Uterus (tissue), 4 donors: ENCODE data around the gene KHK. TPM values are rescaled to one million over a fixed set of nuclear protein-coding genes. Genes with fewer than 3 reads are reported as not detected.

ENCODE experiments used
- DNase-seq, 2 donors: peaks; one replicate each; pipeline ENCODE4 v3.0.0-alpha.2; 2019 to 2020
- H3K27ac ChIP-seq, 2 donors: fragments of 200-600 bp; sonication (generic); 1 replicate in 1 of 2; 2 replicates in 1 of 2; pipeline ENCODE4 v1.5.1; 2016 to 2018
- H3K27me3 ChIP-seq, 2 donors: fragments of 200-600 bp; sonication (generic); one replicate each; pipeline ENCODE4 v1.5.1; 2018 to 2019; ENCODE audit warnings: control low read depth in 1 of 2
- H3K36me3 ChIP-seq, 2 donors: fragments of 200-600 bp; sonication (generic); one replicate each; pipeline ENCODE4 v1.5.1; 2019; ENCODE audit warnings: control low read depth in 1 of 2
- H3K4me1 ChIP-seq, 2 donors: fragments of 200-600 bp; sonication (generic); one replicate each; pipeline ENCODE4 v1.5.1; 2018 to 2019; ENCODE audit warnings: control low read depth in 1 of 2
- H3K4me3 ChIP-seq, 2 donors: fragments of 200-600 bp; sonication (generic); 1 replicate in 1 of 2; 2 replicates in 1 of 2; pipeline ENCODE4 v1.5.1; 2018 to 2019; ENCODE audit warnings: mild to moderate bottlenecking in 1 of 2
- H3K9me3 ChIP-seq, 2 donors: fragments of 200-600 bp; sonication (generic); one replicate each; pipeline ENCODE4 v1.5.1; 2019; ENCODE audit warnings: control low read depth in 1 of 2
- CTCF ChIP-seq, 4 experiments: fragments of 200-600 bp in 2 of 4; fragments of 450-650 bp in 2 of 4; sonication (generic) in 2 of 4; IDR thresholded peaks; one replicate each; pipeline ENCODE4 v1.5.1; 2016 to 2019; ENCODE audit warnings: antibody characterized with exemption in 4 of 4, mild to moderate bottlenecking in 2 of 4, moderate library complexity in 1 of 4
- POLR2A ChIP-seq, 2 donors: fragments of 450-650 bp; IDR thresholded peaks; one replicate each; pipeline ENCODE4 v1.6.1; 2016; ENCODE audit warnings: antibody characterized with exemption in 2 of 2, mild to moderate bottlenecking in 1 of 2, moderate library complexity in 1 of 2
- intact Hi-C: fragments of 100-400 bp; cut with DNase I; formaldehyde crosslinking; loops from one replicate; pipeline ENCODE4 v1.15.1; 2023; ENCODE audit warnings: low total_unique reads
- total RNA-seq, 4 donors: library from RNA; depleted of rRNA in 3 of 4; stranded (reverse); fragments of >200 nt in 3 of 4; gene quantifications; one replicate each; pipeline versions ENCODE4 v1.1.0 to v1.2.4, GENCODE V29; 2014 to 2023
- donor health status: DM: yes; HTN: yes; CAD: no.

Gene KHK
- total RNA-seq, 4 donors from 2014 or later: 1.0 to 21.6 (median 5.4) TPM

- TF ChIP-seq POLR2A (IDR thresholded peaks at IDR 0.05) (no peak), CTCF (IDR thresholded peaks at IDR 0.05) (no peak)
- intact Hi-C loops: no loop called here
- Histone ChIP-seq H3K4me1 (peaks cover 0 to 3% of the 10 kb centered on the region in 2 donors), H3K27me3 (no peaks in the 10 kb centered on the region), H3K9me3 (no peaks in the 10 kb centered on the region), H3K4me3 (no peak overlapping the region), H3K36me3 (no peaks in the 10 kb centered on the region), H3K27ac (no peak overlapping the region)
- DNase-seq: no peak
Measured at GRCh38 chr2:27053776-27054175, 32.8 kb upstream of the KHK start.

GRCh38 chr2:27054721-27055120 is 31.9 kb upstream of the KHK start:
- intact Hi-C loops: no loop called here
- no peak overlapping the region for H3K4me3 ChIP-seq
- no peaks in the 10 kb centered on the region for H3K27me3 ChIP-seq
- no peak for DNase-seq
- H3K27ac ChIP-seq: no peak overlapping the region
- TF ChIP-seq POLR2A (IDR thresholded peaks at IDR 0.05) (no peak), CTCF (IDR thresholded peaks at IDR 0.05) (no peak)
- no peaks in the 10 kb centered on the region for H3K36me3 ChIP-seq
- no peaks in the 10 kb centered on the region for H3K9me3 ChIP-seq
- peaks cover 0 to 3% of the 10 kb centered on the region in 2 donors for H3K4me1 ChIP-seq

- Histone ChIP-seq H3K4me1 (no peaks in the 10 kb centered on the region), H3K27me3 (no peaks in the 10 kb centered on the region), H3K9me3 (no peaks in the 10 kb centered on the region), H3K27ac (no peak overlapping the region), H3K4me3 (no peak overlapping the region), H3K36me3 (no peaks in the 10 kb centered on the region)
- TF ChIP-seq POLR2A (IDR thresholded peaks at IDR 0.05): no peak
- no peak for TF ChIP-seq CTCF (IDR thresholded peaks at IDR 0.05)
- intact Hi-C loops: no loop called here
- DNase-seq: no peak
Measured at GRCh38 chr2:27057184-27057583, 29.4 kb upstream of the KHK start.

GRCh38 chr2:27058210-27058609 is 28.4 kb upstream of the KHK start:
- H3K27ac ChIP-seq: no peak overlapping the region
- DNase-seq: no peak
- H3K36me3 ChIP-seq: no peaks in the 10 kb centered on the region
- no peak overlapping the region for H3K4me3 ChIP-seq
- TF ChIP-seq CTCF (IDR thresholded peaks at IDR 0.05): no peak
- no peak for TF ChIP-seq POLR2A (IDR thresholded peaks at IDR 0.05)
- no peaks in the 10 kb centered on the region for H3K9me3 ChIP-seq
- no peaks in the 10 kb centered on the region for H3K4me1 ChIP-seq
- intact Hi-C loops: no loop called here
- H3K27me3 ChIP-seq: no peaks in the 10 kb centered on the region

GRCh38 chr2:27059141-27059820 is 27.3 kb upstream of the KHK start:
- H3K36me3 ChIP-seq: no peaks in the 10 kb centered on the region

More at GRCh38 chr2:27059141-27059820, 27.3 kb upstream of the KHK start:
- H3K4me3 ChIP-seq: no peak overlapping the region
- H3K27ac ChIP-seq: no peak overlapping the region
- H3K27me3 ChIP-seq: no peaks in the 10 kb centered on the region
- DNase-seq: no peak
- intact Hi-C loops: no loop called here
- TF ChIP-seq CTCF (IDR thresholded peaks at IDR 0.05): no peak
- TF ChIP-seq POLR2A (IDR thresholded peaks at IDR 0.05): no peak
- no peaks in the 10 kb centered on the region for H3K4me1 ChIP-seq
- no peaks in the 10 kb centered on the region for H3K9me3 ChIP-seq
